ENCODE measurements around the gene ARHGAP27.
"Not testable (repeated sequence)": the region's sequence is repeated elsewhere in the genome, so short reads cannot be mapped to it uniquely, and the experiment has no call there.

ARHGAP27 gene

GRCh38 chr17:45432405-45433158 lies at the start of gene ARHGAP27:
Gene ARHGAP27, minus strand, starts transcription at chr17:45432870. Its CDS starts 2,591 bp downstream, at chr17:45430279.
- no peak for DNase-seq (ENCODE audit: low read depth in 1 of 2, low spot score in 1 of 2)

GRCh38 chr17:45482317-45482716 lies 49.6 kb upstream of the ARHGAP27 start:
- not testable (repeated sequence) for DNase-seq (ENCODE audit: low read depth in 1 of 2, low spot score in 1 of 2)

GRCh38 chr17:45475436-45475835 lies 42.8 kb upstream of the ARHGAP27 start:
- not testable (repeated sequence) for DNase-seq (ENCODE audit: low read depth in 1 of 2, low spot score in 1 of 2)

GRCh38 chr17:45472249-45472648 lies 39.6 kb upstream of the ARHGAP27 start:
- DNase-seq (ENCODE audit: low read depth in 1 of 2, low spot score in 1 of 2) = not testable (repeated sequence)

GRCh38 chr17:45469204-45469563 lies 36.5 kb upstream of the ARHGAP27 start:
- DNase-seq (ENCODE audit: low read depth in 1 of 2, low spot score in 1 of 2) = not testable (repeated sequence)

- not testable (repeated sequence) for DNase-seq (ENCODE audit: low read depth in 1 of 2, low spot score in 1 of 2)
Observed at GRCh38 chr17:45468293-45469203, 35.9 kb upstream of the ARHGAP27 start.

- not testable (repeated sequence) for DNase-seq (ENCODE audit: low read depth in 1 of 2, low spot score in 1 of 2)
Observed at GRCh38 chr17:45461524-45462327, 29.1 kb upstream of the ARHGAP27 start.

GRCh38 chr17:45460422-45460821 lies 27.8 kb upstream of the ARHGAP27 start:
- DNase-seq (ENCODE audit: low read depth in 1 of 2, low spot score in 1 of 2) = not testable (repeated sequence)

GRCh38 chr17:45454341-45454740 lies 21.7 kb upstream of the ARHGAP27 start:
- not testable (repeated sequence) for DNase-seq (ENCODE audit: low read depth in 1 of 2, low spot score in 1 of 2)

- not testable (repeated sequence) for DNase-seq (ENCODE audit: low read depth in 1 of 2, low spot score in 1 of 2)
Observed at GRCh38 chr17:45453731-45454130, 21.1 kb upstream of the ARHGAP27 start.

GRCh38 chr17:45453225-45453534 lies 20.5 kb upstream of the ARHGAP27 start:
- DNase-seq (ENCODE audit: low read depth in 1 of 2, low spot score in 1 of 2) = not testable (repeated sequence)

- DNase-seq (ENCODE audit: low read depth in 1 of 2, low spot score in 1 of 2) = not testable (repeated sequence)
Observed at GRCh38 chr17:45452329-45453224, 19.9 kb upstream of the ARHGAP27 start.

GRCh38 chr17:45451660-45452059 lies 19.0 kb upstream of the ARHGAP27 start:
- DNase-seq (ENCODE audit: low read depth in 1 of 2, low spot score in 1 of 2) = not testable (repeated sequence)

- DNase-seq (ENCODE audit: low read depth in 1 of 2, low spot score in 1 of 2) = no peak
Observed at GRCh38 chr17:45451131-45451530, 18.5 kb upstream of the ARHGAP27 start.

GRCh38 chr17:45449708-45450329 lies 17.1 kb upstream of the ARHGAP27 start:
- not testable (repeated sequence) for DNase-seq (ENCODE audit: low read depth in 1 of 2, low spot score in 1 of 2)

GRCh38 chr17:45449260-45449659 lies 16.6 kb upstream of the ARHGAP27 start:
- not testable (repeated sequence) for DNase-seq (ENCODE audit: low read depth in 1 of 2, low spot score in 1 of 2)

GRCh38 chr17:45448483-45448882 lies 15.8 kb upstream of the ARHGAP27 start:
- DNase-seq (ENCODE audit: low read depth in 1 of 2, low spot score in 1 of 2) = not testable (repeated sequence)

- not testable (repeated sequence) for DNase-seq (ENCODE audit: low read depth in 1 of 2, low spot score in 1 of 2)
Observed at GRCh38 chr17:45448066-45448465, 15.4 kb upstream of the ARHGAP27 start.

GRCh38 chr17:45447650-45448049 lies 15.0 kb upstream of the ARHGAP27 start:
- not testable (repeated sequence) for DNase-seq (ENCODE audit: low read depth in 1 of 2, low spot score in 1 of 2)

All from stimulated activated CD4-positive, alpha-beta T cell treated with anti-CD3 and anti-CD28 coated beads, Interleukin-15, amount 100 ng/mL, for 1 hour (primary cell).